PC-3 (cell line): ENCODE data around the gene AP1B1.

Experiments used
- CTCF ChIP-seq: fragments of 300-600 bp; sonication (generic); conservative IDR thresholded peaks from 2 replicates; pipeline ENCODE4 v1.5.1; 2017; ENCODE audit warnings: antibody characterized with exemption, low read depth, mild to moderate bottlenecking, low read length
- EZH2phosphoT487 ChIP-seq: fragments of 300-600 bp; sonication (generic); IDR thresholded peaks from 2 replicates; pipeline ENCODE4 v1.6.1; 2018; ENCODE audit warnings: mild to moderate bottlenecking, antibody characterized with exemption, low read length, borderline replicate concordance

- TF ChIP-seq CTCF (no peak), EZH2phosphoT487 (no peak)
Observed at GRCh38 chr22:29341849-29342127, 46.6 kb downstream of the AP1B1 start.
